Chondrocyte (in vitro differentiated cells): Measurements from ENCODE around the gene FHIT. TPM values are rescaled to one million over a fixed set of nuclear protein-coding genes. Genes with fewer than 3 reads are reported as not detected.

Source experiments
- DNase-seq: peaks from one replicate; pipeline ENCODE4 v3.0.0; 2021; ENCODE audit warnings: mixed read lengths, low spot score
- H3K27ac Mint-ChIP-seq: one replicate; pipeline ENCODE4 v1.8.0; 2021; ENCODE audit warnings: mild to moderate bottlenecking, moderate library complexity, mixed read lengths; ENCODE audit not compliant: unreplicated experiment
- H3K27me3 Mint-ChIP-seq: 2 replicates; pipeline ENCODE4 v1.8.0; 2021; ENCODE audit warnings: low read depth, mixed read lengths
- H3K36me3 Mint-ChIP-seq: 2 replicates; pipeline ENCODE4 v1.8.0; 2021; ENCODE audit warnings: low read depth, mixed read lengths
- H3K4me1 Mint-ChIP-seq: 2 replicates; pipeline ENCODE4 v1.8.0; 2021; ENCODE audit warnings: low read depth, mild to moderate bottlenecking, mixed read lengths
- H3K4me3 Mint-ChIP-seq: one replicate; pipeline ENCODE4 v1.8.0; 2021; ENCODE audit warnings: mild to moderate bottlenecking, moderate library complexity, mixed read lengths; ENCODE audit not compliant: unreplicated experiment
- H3K9me3 Mint-ChIP-seq: 2 replicates; pipeline ENCODE4 v1.8.0; 2021; ENCODE audit warnings: low read depth, mixed read lengths
- CTCF ChIP-seq: fragments of 200-600 bp; sonication (generic); IDR thresholded peaks from 2 replicates; pipeline ENCODE4 v1.5.0; 2021; ENCODE audit warnings: antibody characterized with exemption, mild to moderate bottlenecking, moderate library complexity
- total RNA-seq: library from RNA; stranded (reverse); gene quantifications from 3 replicates; pipeline ENCODE4 v1.2.1, GENCODE V29; 2021

Gene FHIT
- total RNA-seq, 1 donor from 2014 or later, result 3.8 TPM

DNA sequence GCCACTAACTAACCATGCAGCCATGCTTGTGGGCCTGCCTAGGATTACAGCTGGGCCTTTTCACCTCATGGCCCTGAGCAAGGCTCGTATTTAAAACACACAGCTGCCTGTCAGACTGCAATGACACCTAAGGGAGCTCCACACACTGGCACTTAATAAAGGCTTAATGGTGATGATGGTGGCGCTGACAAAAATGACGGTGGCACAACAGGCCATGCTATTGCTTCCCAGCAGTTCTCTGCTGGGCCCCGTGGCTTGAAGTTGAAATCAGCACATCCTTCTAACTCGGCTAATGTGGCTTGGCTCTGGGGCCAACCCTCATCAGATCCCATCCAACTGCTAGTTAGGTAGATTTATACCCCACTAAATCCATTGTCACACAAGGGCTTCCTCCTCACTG lies 112.9 kb downstream of the FHIT start:
- Mint-ChIP-seq H3K4me3 (no peak overlapping the region), H3K27me3 (peaks cover 3% of the 10 kb centered on the region), H3K4me1 (no peaks in the 10 kb centered on the region), H3K27ac (no peak overlapping the region), H3K9me3 (no peaks in the 10 kb centered on the region), H3K36me3 (no peaks in the 10 kb centered on the region)
- TF ChIP-seq CTCF, result no peak
- no peak for DNase-seq

- Mint-ChIP-seq H3K27me3 (peaks cover 3% of the 10 kb centered on the region), H3K27ac (no peak overlapping the region), H3K9me3 (no peaks in the 10 kb centered on the region), H3K36me3 (no peaks in the 10 kb centered on the region), H3K4me1 (no peaks in the 10 kb centered on the region), H3K4me3 (no peak overlapping the region)
- TF ChIP-seq CTCF, result no peak
- DNase-seq, result no peak
Observed at GRCh38 chr3:61136191-61136590, 115.1 kb downstream of the FHIT start.

- Mint-ChIP-seq H3K4me1 (no peaks in the 10 kb centered on the region), H3K27ac (no peak overlapping the region), H3K36me3 (no peaks in the 10 kb centered on the region), H3K4me3 (no peak overlapping the region), H3K9me3 (no peaks in the 10 kb centered on the region), H3K27me3 (peaks cover 3% of the 10 kb centered on the region)
- TF ChIP-seq CTCF, result no peak
- no peak for DNase-seq
Observed at GRCh38 chr3:61134532-61134931, 116.7 kb downstream of the FHIT start.

GRCh38 chr3:61132062-61132461 lies 119.2 kb downstream of the FHIT start:
- H3K4me1 Mint-ChIP-seq, result no peaks in the 10 kb centered on the region
- DNase-seq, result no peak
- H3K27me3 Mint-ChIP-seq, result peaks cover 1% of the 10 kb centered on the region
- H3K4me3 Mint-ChIP-seq, result no peak overlapping the region
- no peaks in the 10 kb centered on the region for H3K9me3 Mint-ChIP-seq
- H3K27ac Mint-ChIP-seq, result no peak overlapping the region
- no peak for TF ChIP-seq CTCF
- H3K36me3 Mint-ChIP-seq, result no peaks in the 10 kb centered on the region

GRCh38 chr3:61118830-61119229 lies 132.4 kb downstream of the FHIT start:
- no peaks in the 10 kb centered on the region for H3K4me1 Mint-ChIP-seq
- no peak for DNase-seq
- no peak overlapping the region for H3K4me3 Mint-ChIP-seq

More at GRCh38 chr3:61118830-61119229, 132.4 kb downstream of the FHIT start:
- Mint-ChIP-seq H3K27me3 (peaks cover 1% of the 10 kb centered on the region), H3K36me3 (peaks cover 7% of the 10 kb centered on the region), H3K9me3 (peaks cover 24% of the 10 kb centered on the region), H3K27ac (no peak overlapping the region)
- no peak for TF ChIP-seq CTCF
